Cerebellar cortex (tissue), 1 donor: ENCODE data around the gene ACE2.
A peak's percentile ranks its signal among the peaks of the same experiment; 100 is the strongest.

Experiments
- DNase-seq: peaks from one replicate; pipeline ENCODE4 v3.0.0-alpha.2; 2015; ENCODE audit warnings: low spot score

Gene ACE2

GRCh38 chrX:15574017-15574416, 26.7 kb downstream of the ACE2 start:
- DNase-seq = no peak

DNA sequence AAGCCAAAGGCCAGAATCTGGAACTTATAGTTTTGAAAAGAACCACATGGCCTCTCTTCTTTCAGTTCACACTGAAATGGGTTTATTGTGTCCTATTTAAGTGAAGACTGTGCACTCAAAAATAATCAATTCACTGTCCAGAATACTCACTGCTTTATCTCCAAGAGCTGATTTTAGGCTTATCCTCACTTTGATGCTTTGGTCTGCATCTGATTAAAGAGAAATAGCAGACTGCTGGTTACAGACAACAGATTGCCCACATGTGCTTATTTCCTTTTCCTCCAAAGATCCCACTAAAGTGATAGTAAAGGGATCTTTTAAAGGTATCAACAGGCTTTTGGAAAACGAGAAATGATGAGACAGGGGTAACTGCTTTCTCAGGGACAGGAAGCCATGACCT, 30.6 kb downstream of the ACE2 start:
- no peak for DNase-seq

GRCh38 chrX:15567886-15568616, 32.7 kb downstream of the ACE2 start:
- no peak for DNase-seq

- no peak for DNase-seq
Observed at GRCh38 chrX:15567267-15567666, 33.5 kb downstream of the ACE2 start.

DNA sequence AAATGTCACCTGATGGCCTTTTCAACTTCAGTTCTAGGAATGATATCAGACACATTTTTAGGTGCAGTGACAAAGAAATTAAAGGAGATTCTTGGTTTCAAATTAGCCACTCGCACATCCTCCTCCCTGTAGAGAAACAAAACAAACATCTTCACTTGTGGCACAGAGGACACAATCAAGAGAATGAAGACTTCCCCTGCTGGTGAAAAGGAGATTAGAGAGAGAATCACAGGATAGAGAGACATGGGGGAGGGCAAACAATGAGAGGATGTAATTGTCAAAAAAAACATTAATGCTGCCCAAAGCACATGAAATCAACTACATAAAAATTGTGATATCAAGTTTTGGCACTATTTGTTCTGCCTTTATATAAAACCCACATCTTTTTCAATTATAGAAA, 34.5 kb downstream of the ACE2 start:
- no peak for DNase-seq

DNA sequence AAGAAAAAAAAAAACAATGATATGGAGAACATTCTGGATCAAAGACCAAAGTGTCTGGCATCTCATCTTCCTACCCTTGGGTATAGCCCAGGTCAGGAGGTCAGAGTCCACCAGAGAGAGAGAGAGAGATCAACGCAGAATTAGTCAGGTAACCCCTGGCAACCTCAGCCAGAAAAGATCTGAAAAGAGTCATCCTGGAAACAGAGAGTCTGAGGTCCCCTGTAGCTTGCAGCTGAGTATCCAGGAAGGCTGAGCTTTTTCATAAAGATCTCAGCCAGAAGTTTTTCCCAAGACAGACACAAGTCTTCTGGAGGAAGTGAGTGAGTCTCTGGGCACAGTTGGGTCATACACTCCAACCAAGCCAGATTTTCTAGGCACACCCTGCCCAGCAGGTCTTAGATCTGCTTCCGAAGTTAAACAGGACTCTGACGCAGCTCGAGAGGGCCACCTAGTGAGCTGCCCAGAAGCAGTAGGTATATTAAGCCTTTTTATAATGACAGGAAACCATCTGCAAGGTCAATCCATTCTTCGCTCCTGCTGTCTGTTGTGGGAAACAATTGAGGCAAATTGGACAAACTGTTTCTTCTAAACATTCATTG, 35.7 kb downstream of the ACE2 start:
- peak; percentile 17 for DNase-seq

GRCh38 chrX:15563056-15563455, 37.7 kb downstream of the ACE2 start:
- DNase-seq = no peak

DNA sequence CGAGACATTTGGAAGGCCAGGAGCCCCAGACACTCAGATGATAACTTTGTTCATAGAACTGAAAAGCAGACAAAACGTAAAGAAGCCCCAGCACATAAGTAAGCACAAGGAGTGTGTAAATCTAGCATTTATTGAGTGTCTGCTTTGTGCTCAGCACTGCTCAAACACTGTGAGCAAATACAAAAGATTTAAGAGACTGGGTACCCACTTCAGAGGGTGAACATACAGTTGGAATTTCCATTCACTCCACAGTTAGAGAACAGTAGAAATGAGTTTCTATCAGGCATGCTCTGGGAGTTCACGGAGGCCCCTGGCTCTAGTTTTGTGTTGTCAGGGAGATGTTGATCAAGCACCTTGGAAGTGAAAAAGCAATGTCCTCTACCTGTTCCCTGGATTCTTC, 39.8 kb downstream of the ACE2 start:
- no peak for DNase-seq

GRCh38 chrX:15559227-15559626, 41.5 kb downstream of the ACE2 start:
- no peak for DNase-seq

DNA sequence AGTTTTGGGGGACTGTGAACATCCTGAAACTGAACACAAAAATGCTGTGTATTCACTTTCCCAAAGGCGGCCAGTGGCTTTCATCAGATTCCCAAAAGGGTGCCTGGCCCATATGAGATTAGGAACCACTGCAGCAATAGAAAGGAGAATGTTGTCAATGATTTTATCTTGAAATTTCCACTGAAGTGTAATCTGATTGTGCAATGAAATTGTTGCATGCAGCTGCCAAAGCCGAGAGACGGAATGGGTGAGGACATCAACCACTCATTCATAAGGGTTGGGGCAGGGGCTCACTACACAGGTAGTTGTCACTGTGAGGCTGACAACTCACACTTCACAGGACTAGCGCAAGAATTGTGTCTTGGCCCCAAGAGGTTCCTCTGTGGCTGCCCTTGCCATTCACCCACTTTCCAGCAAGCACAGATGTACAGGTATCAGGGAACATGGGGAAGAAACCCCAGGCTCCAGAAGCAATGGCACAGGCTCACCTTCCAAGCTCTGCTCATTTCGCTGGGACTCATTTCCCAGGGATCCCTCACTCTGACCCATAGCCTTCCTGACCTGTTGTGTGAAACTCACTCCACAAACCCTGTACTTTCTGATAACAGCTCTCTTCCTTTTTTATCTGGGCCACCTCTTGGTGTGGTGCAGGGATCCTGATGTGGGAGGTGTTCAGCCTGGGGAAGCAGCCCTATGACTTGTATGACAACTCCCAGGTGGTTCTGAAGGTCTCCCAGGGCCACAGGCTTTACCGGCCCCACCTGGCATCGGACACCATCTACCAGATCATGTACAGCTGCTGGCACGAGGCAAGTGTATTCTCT, 51.4 kb downstream of the ACE2 start:
- DNase-seq = no peak

DNA sequence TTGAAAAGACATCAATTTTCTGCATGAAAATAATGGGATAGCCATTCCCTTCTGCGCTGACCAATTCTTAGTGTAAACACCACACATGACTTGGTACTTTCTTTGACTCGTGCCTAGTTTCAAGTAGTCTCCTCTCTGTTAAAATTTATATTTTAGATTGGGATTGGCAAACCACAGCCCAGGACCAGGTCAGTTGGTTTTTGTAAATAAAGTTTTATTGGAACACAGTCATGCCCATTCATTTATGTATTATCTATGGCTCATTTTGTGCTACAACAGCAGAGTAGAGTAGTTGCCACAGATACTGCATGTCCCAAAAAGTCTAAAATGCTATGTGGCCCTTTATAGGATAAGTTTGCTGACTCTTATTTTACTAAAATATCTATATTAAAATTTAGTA, 53.4 kb downstream of the ACE2 start:
- no peak for DNase-seq

DNA sequence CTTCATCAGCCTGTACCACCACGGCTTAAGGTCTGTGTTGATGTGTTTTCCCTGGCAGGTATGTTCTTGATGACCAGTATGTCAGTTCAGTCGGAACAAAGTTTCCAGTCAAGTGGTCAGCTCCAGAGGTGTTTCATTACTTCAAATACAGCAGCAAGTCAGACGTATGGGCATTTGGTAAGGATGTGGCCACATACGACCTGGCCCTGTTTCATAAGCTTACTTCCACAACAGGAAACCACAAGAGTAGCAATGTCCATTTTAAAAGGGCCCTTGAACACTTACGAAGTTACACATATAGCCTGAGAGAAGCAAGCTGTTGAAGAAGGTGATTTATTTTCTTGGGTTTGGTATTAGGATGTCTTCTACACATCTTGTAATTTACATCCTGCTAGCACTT, 54.0 kb downstream of the ACE2 start:
- DNase-seq = no peak

DNA sequence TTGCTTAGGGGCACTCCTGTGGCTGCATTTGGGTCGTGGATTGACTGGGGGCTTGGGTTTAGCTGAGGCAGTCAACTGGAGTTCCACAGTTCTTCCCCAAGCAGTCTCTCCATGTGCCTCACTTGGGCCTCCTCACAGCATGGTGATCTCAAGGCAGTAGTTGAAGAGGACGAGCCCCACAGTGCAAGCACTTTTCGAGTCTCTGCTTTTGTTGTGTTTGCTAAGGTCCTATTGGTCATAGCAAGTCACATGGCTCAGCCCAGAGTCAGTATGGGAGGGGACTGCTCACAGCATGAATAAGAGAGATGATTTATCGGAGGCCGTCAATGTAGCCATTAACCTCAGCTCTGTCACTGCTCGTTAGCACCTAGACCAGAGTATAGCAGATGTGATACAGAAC, 70.4 kb downstream of the ACE2 start:
- DNase-seq = no peak

DNA sequence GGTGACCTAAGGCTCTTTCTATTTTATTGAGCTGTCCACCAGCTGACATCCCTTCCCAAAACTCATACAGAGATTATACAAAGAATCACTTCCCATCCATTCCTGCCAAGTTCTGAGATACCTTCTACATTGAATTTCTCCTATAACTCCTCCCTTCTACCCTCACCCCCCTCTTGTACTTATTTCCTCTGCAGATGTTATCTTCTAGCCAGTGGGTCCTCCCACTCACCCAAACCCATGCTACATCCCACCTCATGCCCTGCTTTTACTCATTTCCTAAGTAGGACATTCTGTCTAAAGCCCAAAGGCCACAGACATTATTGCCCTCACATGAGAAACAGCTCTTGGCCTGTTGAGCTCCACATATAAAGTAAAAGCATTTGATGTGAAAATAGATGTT, 71.6 kb downstream of the ACE2 start:
- no peak for DNase-seq

- DNase-seq = no peak
Observed at GRCh38 chrX:15525664-15526416, 74.9 kb downstream of the ACE2 start.

GRCh38 chrX:15524417-15524816, 76.3 kb downstream of the ACE2 start:
- DNase-seq = no peak

GRCh38 chrX:15523088-15523487, 77.7 kb downstream of the ACE2 start:
- DNase-seq = no peak

DNA sequence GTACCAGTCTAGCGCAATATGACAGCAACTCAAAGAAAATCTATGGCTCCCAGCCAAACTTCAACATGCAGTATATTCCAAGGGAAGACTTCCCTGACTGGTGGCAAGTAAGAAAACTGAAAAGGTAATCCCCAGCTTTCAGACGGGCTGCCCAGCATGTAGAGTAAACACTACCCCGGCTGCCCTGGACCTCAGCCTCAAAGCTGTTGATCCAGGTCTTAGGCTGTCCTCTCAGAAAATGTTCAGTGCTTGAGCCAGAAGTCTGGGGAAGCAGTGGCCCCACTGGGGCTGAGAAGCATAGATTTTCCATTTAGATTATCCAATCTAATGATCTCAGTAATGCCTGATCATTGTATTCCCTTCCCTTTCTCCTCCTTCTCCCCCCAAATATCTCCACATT, 78.3 kb downstream of the ACE2 start:
- no peak for DNase-seq

- no peak for DNase-seq
Observed at GRCh38 chrX:15515931-15516330, 84.8 kb downstream of the ACE2 start.

DNA sequence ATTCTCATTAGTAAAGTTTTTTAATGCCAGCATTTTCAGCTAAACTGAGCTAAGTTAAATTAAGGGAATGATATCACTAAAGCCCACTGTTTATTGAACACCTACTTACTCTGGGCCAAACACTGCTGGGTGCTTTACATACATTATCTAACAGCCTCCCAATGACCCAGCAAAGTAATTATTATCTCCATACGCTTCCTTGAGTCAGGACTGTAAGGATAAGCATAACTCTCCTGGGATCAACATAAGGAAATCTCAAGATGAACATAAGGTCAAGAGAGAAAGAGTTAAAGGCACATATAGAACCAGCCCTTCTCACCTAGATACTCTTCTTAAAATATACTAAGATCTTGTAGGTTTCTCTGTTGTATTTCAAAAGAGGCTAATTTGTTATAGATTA, 86.5 kb downstream of the ACE2 start:
- no peak for DNase-seq

DNA sequence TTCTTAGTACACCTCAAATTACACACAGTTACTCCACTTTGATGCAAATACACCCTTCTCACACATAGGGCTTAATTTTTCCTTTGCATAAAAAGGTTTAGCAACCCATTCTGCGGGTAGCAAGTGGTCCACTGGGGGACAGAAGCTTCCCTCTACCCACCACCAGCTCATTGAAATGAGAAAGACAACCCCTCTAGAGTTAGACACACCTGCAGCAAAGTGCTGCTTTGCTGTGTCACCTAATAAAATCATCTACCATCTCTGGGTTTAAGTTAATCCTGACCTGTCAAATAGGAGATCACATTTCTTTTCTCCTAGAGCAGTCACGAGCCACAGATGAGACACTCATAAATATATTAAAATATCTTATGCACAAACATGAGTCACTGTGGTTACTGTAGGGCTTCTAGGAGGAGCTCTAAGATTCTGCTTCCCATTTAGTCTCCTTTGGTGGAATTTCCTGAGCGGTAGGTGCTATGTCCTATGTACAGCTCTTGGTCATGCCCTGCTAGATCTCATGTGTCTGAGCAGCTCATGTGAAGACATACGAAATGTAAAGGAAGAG, 88.3 kb downstream of the ACE2 start:
- no peak for DNase-seq

- DNase-seq = no peak
Observed at GRCh38 chrX:15511563-15511962, 89.2 kb downstream of the ACE2 start.
